Caco-2 (cell line): ENCODE data around the gene OR13C4. TPM values are rescaled to one million over a fixed set of nuclear protein-coding genes. Genes with fewer than 3 reads are reported as not detected.

Source experiments
- BruUV-seq: library from RNA; stranded (reverse); fragments of 400-500 nt; replicated peaks from 2 replicates; lab custom pipeline; 2021; lab: Mats Ljungman, UMichigan
- CTCF ChIA-PET: fragments of 300-600 bp; sonication (Branson Sonifier 250); formaldehyde crosslinking; loops from one replicate; lab custom pipeline; 2022; ENCODE audit warnings: antibody characterized with exemption; lab: Charles Lee
- POLR2A ChIA-PET: fragments of 300-600 bp; sonication (Branson Sonifier 250); formaldehyde crosslinking; loops from one replicate; lab custom pipeline; 2022; ENCODE audit warnings: antibody characterized with exemption; lab: Charles Lee
- DNase-seq, 2 experiments: peaks; one replicate each; pipeline versions ENCODE4 v3.0.0 to v3.0.0-alpha.2; 2020 to 2022
- H3K27me3 ChIP-seq: replicated peaks from 2 replicates; pipeline ENCODE4 v1.6.0; 2011; ENCODE audit warnings: low read length; ENCODE audit not compliant: control insufficient read depth, insufficient read depth
- H3K36me3 ChIP-seq: 2 replicates; pipeline ENCODE4 v1.5.1; 2011; ENCODE audit warnings: low read length; ENCODE audit not compliant: control insufficient read depth, insufficient read depth
- H3K4me1 ChIP-seq: fragments of 250-450 bp; sonication (Bioruptor Pico); 2 replicates; pipeline ENCODE4 v1.5.1; 2020; ENCODE audit warnings: mild to moderate bottlenecking
- H3K4me3 ChIP-seq: 2 replicates; pipeline ENCODE4 v1.5.1; 2011; ENCODE audit warnings: low read depth, mild to moderate bottlenecking, control low read depth, low read length
- H3K9me3 ChIP-seq: fragments of 250-450 bp; sonication (Bioruptor Pico); 2 replicates; pipeline ENCODE4 v1.5.1; 2020; ENCODE audit warnings: mild to moderate bottlenecking, moderate library complexity
- H3K27ac Mint-ChIP-seq: one replicate; pipeline ENCODE4 v1.8.0; 2022; ENCODE audit warnings: mixed read lengths; ENCODE audit not compliant: unreplicated experiment
- H3K27me3 Mint-ChIP-seq: one replicate; pipeline ENCODE4 v1.8.0; 2022; ENCODE audit warnings: mixed read lengths; ENCODE audit not compliant: insufficient read depth, unreplicated experiment
- H3K36me3 Mint-ChIP-seq: one replicate; pipeline ENCODE4 v1.8.0; 2022; ENCODE audit warnings: mild to moderate bottlenecking, mixed read lengths; ENCODE audit not compliant: insufficient read depth, unreplicated experiment
- H3K4me1 Mint-ChIP-seq: one replicate; pipeline ENCODE4 v1.8.0; 2022; ENCODE audit warnings: low read depth, mixed read lengths; ENCODE audit not compliant: unreplicated experiment
- H3K4me3 Mint-ChIP-seq: one replicate; pipeline ENCODE4 v1.8.0; 2022; ENCODE audit warnings: mild to moderate bottlenecking, moderate library complexity, mixed read lengths; ENCODE audit not compliant: unreplicated experiment
- H3K9me3 Mint-ChIP-seq: one replicate; pipeline ENCODE4 v1.8.0; 2022; ENCODE audit warnings: mixed read lengths; ENCODE audit not compliant: unreplicated experiment
- intact Hi-C: fragments of 100-400 bp; cut with micrococcal nuclease; formaldehyde crosslinking; loops from one replicate; pipeline ENCODE4 v1.10.0; 2022; ENCODE audit not compliant: unreplicated experiment
- total RNA-seq: library from RNA; stranded (reverse); gene quantifications from 2 replicates; pipeline ENCODE4 v1.2.3, GENCODE V29; 2022
- TF ChIP-seq, protein P1 (sequence below), 2 experiments: fragments of 200-600 bp in 1 of 2; IDR thresholded peaks; 1 replicate in 1 of 2; 2 replicates in 1 of 2; pipeline versions ENCODE4 v1.5.1 to v1.8.0; 2011 to 2022; ENCODE audit warnings: antibody characterized with exemption in 1 of 2, control low read depth in 1 of 2, inconsistent platforms in 1 of 2, low read depth in 1 of 2, low read length in 1 of 2, mild to moderate bottlenecking in 1 of 2, moderate library complexity in 1 of 2; ENCODE audit not compliant: insufficient read depth in 1 of 2, severe bottlenecking in 1 of 2, unreplicated experiment in 1 of 2

The OR13C4 gene
- total RNA-seq, 1 experiment from 2014 or later: not detected

DNA sequence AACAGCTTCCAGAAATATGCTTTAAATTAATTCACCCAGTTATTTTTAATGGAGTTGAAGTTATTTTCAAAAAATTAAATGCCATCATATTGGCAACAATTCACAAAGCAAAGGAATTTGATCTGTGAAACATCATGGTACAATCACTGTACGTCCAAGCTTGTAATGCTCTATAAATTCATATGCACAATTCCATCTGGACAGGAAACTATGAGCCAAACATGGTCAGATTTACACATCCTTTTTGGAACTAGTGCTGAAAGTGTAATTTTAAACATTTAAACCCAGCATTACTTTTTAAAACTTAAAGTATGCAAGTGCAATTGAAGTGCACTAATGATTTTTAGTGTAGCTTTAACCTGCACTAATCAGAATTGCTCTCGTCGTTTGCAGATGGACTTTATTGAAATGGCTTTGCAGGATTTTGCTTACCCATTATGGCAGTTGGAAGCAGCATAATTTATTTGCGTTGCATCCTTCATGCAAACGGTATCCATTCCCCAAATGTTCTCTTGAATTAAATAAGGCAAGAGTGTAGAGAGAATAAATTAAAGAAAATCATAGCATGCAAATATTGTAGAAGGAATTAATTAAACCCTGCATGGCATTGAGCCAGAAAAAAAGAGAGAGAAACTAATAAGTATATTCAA lies 44.0 kb downstream of the OR13C4 start:
- intact Hi-C loops: no loop called here
- POLR2A ChIA-PET: no interaction called here

More for the DNA sequence above, 44.0 kb downstream of the OR13C4 start:
- H3K4me3 ChIP-seq: no peak overlapping the region
- DNase-seq: no peak
- H3K4me1 Mint-ChIP-seq: no peaks in the 10 kb centered on the region
- no TSS peak for BruUV-seq
- H3K36me3 ChIP-seq: no peaks in the 10 kb centered on the region
- H3K4me1 ChIP-seq: no peaks in the 10 kb centered on the region; the same call in 1 of the 2 replicates
- no peak overlapping the region for H3K27ac Mint-ChIP-seq
- peaks cover 6% of the 10 kb centered on the region for H3K27me3 Mint-ChIP-seq
- no peaks in the 10 kb centered on the region for H3K9me3 Mint-ChIP-seq
- H3K27me3 ChIP-seq: no peaks in the 10 kb centered on the region
- no peaks in the 10 kb centered on the region for H3K36me3 Mint-ChIP-seq
- H3K9me3 ChIP-seq: no peaks in the 10 kb centered on the region
- TF ChIP-seq, protein P1, sequence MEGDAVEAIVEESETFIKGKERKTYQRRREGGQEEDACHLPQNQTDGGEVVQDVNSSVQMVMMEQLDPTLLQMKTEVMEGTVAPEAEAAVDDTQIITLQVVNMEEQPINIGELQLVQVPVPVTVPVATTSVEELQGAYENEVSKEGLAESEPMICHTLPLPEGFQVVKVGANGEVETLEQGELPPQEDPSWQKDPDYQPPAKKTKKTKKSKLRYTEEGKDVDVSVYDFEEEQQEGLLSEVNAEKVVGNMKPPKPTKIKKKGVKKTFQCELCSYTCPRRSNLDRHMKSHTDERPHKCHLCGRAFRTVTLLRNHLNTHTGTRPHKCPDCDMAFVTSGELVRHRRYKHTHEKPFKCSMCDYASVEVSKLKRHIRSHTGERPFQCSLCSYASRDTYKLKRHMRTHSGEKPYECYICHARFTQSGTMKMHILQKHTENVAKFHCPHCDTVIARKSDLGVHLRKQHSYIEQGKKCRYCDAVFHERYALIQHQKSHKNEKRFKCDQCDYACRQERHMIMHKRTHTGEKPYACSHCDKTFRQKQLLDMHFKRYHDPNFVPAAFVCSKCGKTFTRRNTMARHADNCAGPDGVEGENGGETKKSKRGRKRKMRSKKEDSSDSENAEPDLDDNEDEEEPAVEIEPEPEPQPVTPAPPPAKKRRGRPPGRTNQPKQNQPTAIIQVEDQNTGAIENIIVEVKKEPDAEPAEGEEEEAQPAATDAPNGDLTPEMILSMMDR (IDR thresholded peaks at IDR 0.05; ENCODE audit: insufficient read depth in 1 of 2, low read depth in 1 of 2, low read length in 1 of 2, severe bottlenecking in 1 of 2, unreplicated experiment in 1 of 2): no peak
- H3K4me3 Mint-ChIP-seq: no peak overlapping the region
- CTCF ChIA-PET: no interaction called here

Other genes with a start within 250 kb of the OR13C4 start
- gene OR13F1, start 22.9 kb downstream of the OR13C4 start, total RNA-seq: not detected in 2 replicates
- not detected in 2 replicates for gene OR13C3, start 9.6 kb upstream of the OR13C4 start, total RNA-seq
- not detected in 2 replicates for gene OR13C8, start 42.0 kb upstream of the OR13C4 start, total RNA-seq
- not detected in 2 replicates for gene OR13C5, start 72.2 kb upstream of the OR13C4 start, total RNA-seq
- not detected in 2 replicates for gene OR13C2, start 78.4 kb upstream of the OR13C4 start, total RNA-seq
- gene OR13C9, start 91.0 kb upstream of the OR13C4 start, total RNA-seq: not detected in 2 replicates
- gene OR13D1, start 167.3 kb upstream of the OR13C4 start, total RNA-seq: not detected in 2 replicates
- gene NIPSNAP3A, start 220.5 kb upstream of the OR13C4 start, total RNA-seq: 15.8 and 19.0 TPM in 2 replicates
- gene NIPSNAP3B, start 236.9 kb upstream of the OR13C4 start, total RNA-seq: 1.7 and 2.0 TPM in 2 replicates